GM12892 (cell line): ENCODE measurements around the gene RAMP3.

ENCODE experiments used
- POLR2A ChIP-seq: IDR thresholded peaks from 2 replicates; pipeline ENCODE4 v1.6.1; 2011; ENCODE audit warnings: low read depth, low read length, control low read depth
- POLR2AphosphoS5 ChIP-seq: IDR thresholded peaks from 2 replicates; pipeline ENCODE4 v1.6.1; 2011; ENCODE audit warnings: low read depth, low read length, control low read depth
- TAF1 ChIP-seq: IDR thresholded peaks from 2 replicates; pipeline ENCODE4 v1.6.1; 2011; ENCODE audit warnings: low read depth, mild to moderate bottlenecking, control low read depth, low read length, borderline replicate concordance

DNA sequence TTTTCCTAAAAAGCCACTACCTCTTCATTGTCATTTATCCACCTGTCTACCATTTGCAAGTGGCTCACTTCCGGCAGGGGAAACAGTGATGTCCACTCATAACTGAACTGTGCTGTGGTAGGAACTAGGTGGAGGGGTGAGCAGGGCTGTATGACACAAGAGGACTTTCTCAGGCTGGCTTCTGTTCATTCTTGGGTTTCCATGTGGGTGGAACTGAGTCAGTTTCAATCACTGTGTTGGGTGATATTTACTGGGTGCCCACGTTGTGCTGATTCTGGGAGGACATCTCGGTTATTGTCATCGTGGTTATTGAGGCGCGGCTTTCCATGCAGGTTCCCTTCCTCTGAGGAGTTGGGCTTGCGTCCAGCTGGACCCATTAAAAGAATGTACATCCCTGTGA, 38.8 kb downstream of the RAMP3 start:
- no peak for TF ChIP-seq POLR2AphosphoS5
- no peak for TF ChIP-seq POLR2A
- TF ChIP-seq TAF1 = no peak
